H9 (cell line): ENCODE measurements around the gene CAPSL. TPM values are rescaled to one million over a fixed set of nuclear protein-coding genes. Genes with fewer than 3 reads are reported as not detected.
A peak's percentile ranks its signal among the peaks of the same experiment; 100 is the strongest.

Source experiments
- DNase-seq: peaks from one replicate; pipeline ENCODE4 v3.0.0-alpha.2; 2017
- H2AFZ ChIP-seq: one replicate; pipeline ENCODE4 v1.6.1; 2013; ENCODE audit warnings: mild to moderate bottlenecking, low read length, control low read depth, moderate library complexity
- H2AK5ac ChIP-seq: 2 replicates; pipeline ENCODE4 v1.6.1; 2013; ENCODE audit warnings: low read length, control low read depth, mixed read lengths; ENCODE audit not compliant: insufficient read length
- H2BK120ac ChIP-seq: one replicate; pipeline ENCODE4 v1.6.1; 2013; ENCODE audit warnings: low read depth, mild to moderate bottlenecking, low read length, control low read depth, inconsistent platforms; ENCODE audit not compliant: poor library complexity, severe bottlenecking
- H2BK12ac ChIP-seq: 2 replicates; pipeline ENCODE4 v1.6.1; 2013; ENCODE audit warnings: low read length, control low read depth, mixed read lengths, low read depth; ENCODE audit not compliant: insufficient read length
- H2BK15ac ChIP-seq: 2 replicates; pipeline ENCODE4 v1.6.1; 2013; ENCODE audit warnings: low read depth, low read length, control low read depth
- H2BK20ac ChIP-seq: one replicate; pipeline ENCODE4 v1.6.1; 2013; ENCODE audit warnings: low read depth, mild to moderate bottlenecking, low read length, control low read depth, inconsistent platforms; ENCODE audit not compliant: poor library complexity, severe bottlenecking
- H2BK5ac ChIP-seq: 2 replicates; pipeline ENCODE4 v1.6.1; 2013; ENCODE audit warnings: low read length, control low read depth, mixed read lengths; ENCODE audit not compliant: insufficient read length
- H3K14ac ChIP-seq: 2 replicates; pipeline ENCODE4 v1.6.1; 2013; ENCODE audit warnings: low read length, control low read depth; ENCODE audit not compliant: insufficient read depth
- H3K18ac ChIP-seq: 2 replicates; pipeline ENCODE4 v1.6.1; 2013; ENCODE audit warnings: low read depth, mild to moderate bottlenecking, mixed read lengths, low read length, control low read depth; ENCODE audit not compliant: insufficient read length
- H3K23ac ChIP-seq: 2 replicates; pipeline ENCODE4 v1.6.1; 2013; ENCODE audit warnings: low read length, control low read depth, mixed read lengths, low read depth; ENCODE audit not compliant: insufficient read length
- H3K23me2 ChIP-seq: 2 replicates; pipeline ENCODE4 v1.6.1; 2013; ENCODE audit warnings: low read depth, mild to moderate bottlenecking, mixed read lengths, low read length, control low read depth; ENCODE audit not compliant: insufficient read length, poor library complexity, severe bottlenecking
- H3K27ac ChIP-seq: 2 replicates; pipeline ENCODE4 v1.5.1; 2013; ENCODE audit warnings: low read length, control low read depth, mixed read lengths, low read depth; ENCODE audit not compliant: insufficient read length
- H3K27me3 ChIP-seq: 2 replicates; pipeline ENCODE4 v1.6.1; 2013; ENCODE audit warnings: low read length, control low read depth, inconsistent platforms; ENCODE audit not compliant: insufficient read depth
- H3K4ac ChIP-seq: 2 replicates; pipeline ENCODE4 v1.6.1; 2013; ENCODE audit warnings: low read depth, mild to moderate bottlenecking, control low read depth, inconsistent platforms, low read length, moderate library complexity
- H3K4me1 ChIP-seq: 2 replicates; pipeline ENCODE4 v1.6.1; 2013; ENCODE audit warnings: low read length, control low read depth, inconsistent platforms; ENCODE audit not compliant: insufficient read depth
- H3K4me2 ChIP-seq: 2 replicates; pipeline ENCODE4 v1.6.1; 2013; ENCODE audit warnings: low read length, control low read depth, mixed read lengths; ENCODE audit not compliant: insufficient read length, insufficient read depth
- H3K56ac ChIP-seq: 2 replicates; pipeline ENCODE4 v1.6.1; 2013; ENCODE audit warnings: low read depth, mild to moderate bottlenecking, mixed read lengths, low read length, control low read depth; ENCODE audit not compliant: insufficient read length
- H3K79me1 ChIP-seq: 2 replicates; pipeline ENCODE4 v1.6.1; 2013; ENCODE audit warnings: low read depth, mild to moderate bottlenecking, moderate library complexity, low read length, control low read depth, inconsistent platforms; ENCODE audit not compliant: insufficient read depth, poor library complexity, severe bottlenecking
- H3K79me2 ChIP-seq: 2 replicates; pipeline ENCODE4 v1.6.1; 2013; ENCODE audit warnings: low read length, control low read depth, inconsistent platforms; ENCODE audit not compliant: insufficient read depth
- H3K9ac ChIP-seq: 2 replicates; pipeline ENCODE4 v1.6.1; 2013; ENCODE audit warnings: low read length, control low read depth, mixed read lengths; ENCODE audit not compliant: insufficient read length; ENCODE audit errors: extremely low read depth
- H3K9me3 ChIP-seq: one replicate; pipeline ENCODE4 v1.6.1; 2013; ENCODE audit warnings: low read depth, low read length, inconsistent platforms; ENCODE audit not compliant: control insufficient read depth
- H3T11ph ChIP-seq: one replicate; pipeline ENCODE4 v1.6.1; 2013; ENCODE audit warnings: mild to moderate bottlenecking, low read length, control low read depth, inconsistent platforms
- H4K20me1 ChIP-seq: one replicate; pipeline ENCODE4 v1.6.1; 2013; ENCODE audit not compliant: control insufficient read depth, insufficient read length, insufficient read depth
- H4K5ac ChIP-seq: 2 replicates; pipeline ENCODE4 v1.6.1; 2013; ENCODE audit warnings: low read depth, mild to moderate bottlenecking, mixed read lengths, low read length, control low read depth; ENCODE audit not compliant: insufficient read length
- H4K8ac ChIP-seq: replicated peaks from 2 replicates; pipeline ENCODE4 v1.6.1; 2013; ENCODE audit warnings: low read length, control low read depth, mixed read lengths, low read depth; ENCODE audit not compliant: insufficient read length
- H4K91ac ChIP-seq: 2 replicates; pipeline ENCODE4 v1.6.1; 2013; ENCODE audit warnings: low read depth, mild to moderate bottlenecking, moderate library complexity, mixed read lengths, low read length, control low read depth; ENCODE audit not compliant: insufficient read length
- H3K27ac Mint-ChIP-seq, 3 experiments: 2 replicates in 2 of 3; 3 replicates in 1 of 3; pipeline ENCODE4 v1.8.0; 2020 to 2021; ENCODE audit warnings: mixed read lengths in 3 of 3, mild to moderate bottlenecking in 1 of 3, moderate library complexity in 1 of 3
- H3K27me3 Mint-ChIP-seq: 2 replicates; pipeline ENCODE4 v1.8.0; 2021; ENCODE audit warnings: low read depth, mild to moderate bottlenecking, moderate library complexity, mixed read lengths
- H3K36me3 Mint-ChIP-seq, 3 experiments: 2 replicates in 2 of 3; 3 replicates in 1 of 3; pipeline ENCODE4 v1.8.0; 2020 to 2021; ENCODE audit warnings: low read depth in 3 of 3, mixed read lengths in 3 of 3; ENCODE audit not compliant: insufficient read depth in 1 of 3
- H3K4me1 Mint-ChIP-seq, 2 experiments: 2 replicates each; pipeline ENCODE4 v1.8.0; 2020; ENCODE audit warnings: mixed read lengths in 2 of 2
- H3K4me3 Mint-ChIP-seq, 2 experiments: 2 replicates in 1 of 2; 3 replicates in 1 of 2; pipeline ENCODE4 v1.8.0; 2020 to 2021; ENCODE audit warnings: mild to moderate bottlenecking in 2 of 2, mixed read lengths in 2 of 2, moderate library complexity in 1 of 2
- H3K9me3 Mint-ChIP-seq, 2 experiments: 2 replicates in 1 of 2; 3 replicates in 1 of 2; pipeline ENCODE4 v1.8.0; 2020; ENCODE audit warnings: mild to moderate bottlenecking in 2 of 2, mixed read lengths in 2 of 2, moderate library complexity in 1 of 2
- WGBS: extraction: QIAGEN DNeasy Blood & Tissue Kit; methylation state at CpG from one replicate; pipeline ENCODE4 v1.1.7; 2013; ENCODE audit warnings: missing lambda C conversion rate, low lambda C conversion rate, mixed read lengths; ENCODE audit not compliant: insufficient read length; ENCODE audit errors: extremely low coverage; 5-methylcytosine and 5-hydroxymethylcytosine counted together
- total RNA-seq: library from RNA; stranded (reverse); gene quantifications from 2 replicates; pipeline ENCODE4 v1.2.1, GENCODE V29; 2021
- TF ChIP-seq, protein P1 (sequence below): fragments of 200-600 bp; sonication (generic); conservative IDR thresholded peaks from 3 replicates; pipeline ENCODE4 v1.8.0; 2021; ENCODE audit warnings: antibody characterized with exemption, mild to moderate bottlenecking

Gene CAPSL
- total RNA-seq, 1 experiment from 2014 or later = not detected

- no peak overlapping the region for H3K56ac ChIP-seq
- H3K14ac ChIP-seq = no peak overlapping the region
- H3T11ph ChIP-seq = no peak overlapping the region
- DNase-seq = peak; percentile 51
- H3K4ac ChIP-seq = no peak overlapping the region
- peaks cover 2 to 3% of the 10 kb centered on the region in 2 experiments; a peak in 4 of 5 replicates for H3K9me3 Mint-ChIP-seq
- no peak overlapping the region for H2BK5ac ChIP-seq
- H4K5ac ChIP-seq = no peak overlapping the region
- no peak overlapping the region for H2AFZ ChIP-seq
- H3K79me1 ChIP-seq = no peaks in the 10 kb centered on the region
- no peak overlapping the region for H4K91ac ChIP-seq
- no peaks in the 10 kb centered on the region for H3K4me1 Mint-ChIP-seq
- H3K27ac ChIP-seq = no peak overlapping the region
- no peaks in the 10 kb centered on the region for H3K36me3 Mint-ChIP-seq
- H3K23me2 ChIP-seq = no peaks in the 10 kb centered on the region
- H3K79me2 ChIP-seq = no peaks in the 10 kb centered on the region
- no peak overlapping the region for H2BK20ac ChIP-seq
- H3K4me3 Mint-ChIP-seq = no peak overlapping the region
- no peak overlapping the region for H4K8ac ChIP-seq
- no peak overlapping the region for H2BK120ac ChIP-seq
- H3K27ac Mint-ChIP-seq = no peak overlapping the region
- H3K9ac ChIP-seq = no peak overlapping the region
- no CpG with 5 or more reads among the region's 9 CpGs for WGBS
- H3K27me3 Mint-ChIP-seq = peaks cover 31% of the 10 kb centered on the region
- H2BK12ac ChIP-seq = no peak overlapping the region
- TF ChIP-seq, protein P1, sequence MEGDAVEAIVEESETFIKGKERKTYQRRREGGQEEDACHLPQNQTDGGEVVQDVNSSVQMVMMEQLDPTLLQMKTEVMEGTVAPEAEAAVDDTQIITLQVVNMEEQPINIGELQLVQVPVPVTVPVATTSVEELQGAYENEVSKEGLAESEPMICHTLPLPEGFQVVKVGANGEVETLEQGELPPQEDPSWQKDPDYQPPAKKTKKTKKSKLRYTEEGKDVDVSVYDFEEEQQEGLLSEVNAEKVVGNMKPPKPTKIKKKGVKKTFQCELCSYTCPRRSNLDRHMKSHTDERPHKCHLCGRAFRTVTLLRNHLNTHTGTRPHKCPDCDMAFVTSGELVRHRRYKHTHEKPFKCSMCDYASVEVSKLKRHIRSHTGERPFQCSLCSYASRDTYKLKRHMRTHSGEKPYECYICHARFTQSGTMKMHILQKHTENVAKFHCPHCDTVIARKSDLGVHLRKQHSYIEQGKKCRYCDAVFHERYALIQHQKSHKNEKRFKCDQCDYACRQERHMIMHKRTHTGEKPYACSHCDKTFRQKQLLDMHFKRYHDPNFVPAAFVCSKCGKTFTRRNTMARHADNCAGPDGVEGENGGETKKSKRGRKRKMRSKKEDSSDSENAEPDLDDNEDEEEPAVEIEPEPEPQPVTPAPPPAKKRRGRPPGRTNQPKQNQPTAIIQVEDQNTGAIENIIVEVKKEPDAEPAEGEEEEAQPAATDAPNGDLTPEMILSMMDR = peak; percentile 35; the same call in 2 of the 3 replicates
- H3K4me2 ChIP-seq = no peak overlapping the region
- H3K23ac ChIP-seq = no peak overlapping the region
- H4K20me1 ChIP-seq = no peaks in the 10 kb centered on the region
- no peak overlapping the region for H2AK5ac ChIP-seq
- no peaks in the 10 kb centered on the region for H3K9me3 ChIP-seq
- no peaks in the 10 kb centered on the region for H3K4me1 ChIP-seq
- no peak overlapping the region for H3K18ac ChIP-seq
- no peak overlapping the region for H2BK15ac ChIP-seq
- no peaks in the 10 kb centered on the region for H3K27me3 ChIP-seq
These were observed 15.8 kb upstream of the CAPSL start for GRCh38 chr5:35954175-35954574.
